HepG2 (cell line): ENCODE measurements around the gene PLEKHN1. TPM values are rescaled to one million over a fixed set of nuclear protein-coding genes. Genes with fewer than 3 reads are reported as not detected.
A peak's percentile ranks its signal among the peaks of the same experiment; 100 is the strongest.

Source experiments
- ERF ChIP-seq: IDR thresholded peaks from 2 replicates; pipeline ENCODE4 v1.6.1; 2018; ENCODE audit warnings: missing biosample characterization, missing genetic modification reagents
- FOSL2 ChIP-seq: sonication (generic); formaldehyde crosslinking; IDR thresholded peaks from 2 replicates; pipeline ENCODE4 v1.4.0; 2020; ENCODE audit warnings: missing genetic modification reagents
- GATAD1 ChIP-seq: IDR thresholded peaks from 2 replicates; pipeline ENCODE4 v1.6.1; 2016; ENCODE audit warnings: missing genetic modification reagents, missing compliant biosample characterization
- KMT2B ChIP-seq: IDR thresholded peaks from 2 replicates; pipeline ENCODE4 v1.6.1; 2016; ENCODE audit warnings: missing genetic modification reagents, missing compliant biosample characterization
- LCORL ChIP-seq, 2 experiments: fragments of 450-650 bp in 1 of 2; sonication (generic) in 1 of 2; formaldehyde crosslinking in 1 of 2; IDR thresholded peaks; 2 replicates each; pipeline versions ENCODE4 v1.5.0 to v1.6.1; 2017 to 2020; ENCODE audit warnings: antibody characterized with exemption in 1 of 2, missing genetic modification reagents in 1 of 2
- MTF1 ChIP-seq: sonication (generic); formaldehyde crosslinking; IDR thresholded peaks from 2 replicates; pipeline ENCODE4 v1.5.0; 2020; ENCODE audit warnings: missing genetic modification reagents
- MYC ChIP-seq: sonication (generic); formaldehyde crosslinking; IDR thresholded peaks from 2 replicates; pipeline ENCODE4 v1.9.0; 2021; ENCODE audit warnings: missing genetic modification reagents, borderline replicate concordance
- PAWR ChIP-seq: sonication (generic); formaldehyde crosslinking; IDR thresholded peaks from 2 replicates; pipeline ENCODE4 v1.4.0; 2020; ENCODE audit warnings: missing genetic modification reagents, mild to moderate bottlenecking, borderline replicate concordance
- PCBP2 ChIP-seq: fragments of 200-400 bp; formaldehyde crosslinking; optimal IDR thresholded peaks from 2 replicates; pipeline ENCODE3; 2018; ENCODE audit warnings: low read length, low read depth; ENCODE audit not compliant: poor library complexity, severe bottlenecking
- PHF20 ChIP-seq: sonication (generic); formaldehyde crosslinking; IDR thresholded peaks from 2 replicates; pipeline ENCODE4 v1.5.0; 2020; ENCODE audit warnings: mild to moderate bottlenecking, missing genetic modification reagents
- TCF7L2 ChIP-seq: IDR thresholded peaks from 2 replicates; pipeline ENCODE4 v1.6.1; 2011; ENCODE audit warnings: mild to moderate bottlenecking, low read depth, low read length, moderate library complexity
- ZFP41 ChIP-seq: sonication (generic); formaldehyde crosslinking; IDR thresholded peaks from 2 replicates; pipeline ENCODE4 v1.4.0; 2020; ENCODE audit warnings: mild to moderate bottlenecking, missing genetic modification reagents, borderline replicate concordance
- ZFY ChIP-seq: sonication (generic); formaldehyde crosslinking; IDR thresholded peaks from 2 replicates; pipeline ENCODE4 v1.4.0; 2020; ENCODE audit warnings: missing genetic modification reagents
- ZNF572 ChIP-seq: sonication (generic); formaldehyde crosslinking; IDR thresholded peaks from 2 replicates; pipeline ENCODE4 v1.5.1; 2020; ENCODE audit warnings: mild to moderate bottlenecking, missing genetic modification reagents
- ZNF724P ChIP-seq: sonication (generic); formaldehyde crosslinking; IDR thresholded peaks from 2 replicates; pipeline ENCODE4 v1.8.0; 2022; ENCODE audit warnings: missing genetic modification reagents, borderline replicate concordance
- polyA plus RNA-seq, 8 experiments: library from polyadenylated mRNA; depleted of rRNA in 3 of 8; stranded (reverse) in 7 of 8; unstranded in 1 of 8; fragments of >200 nt; fragmentation: Illumina TruSeq in 4 of 8; extraction: Trizol in 4 of 8; gene quantifications; 2 replicates each; pipeline versions ENCODE4 v1.2.1 to v1.2.3, GENCODE V29; 2011 to 2016; ENCODE audit warnings: low read depth in 4 of 8, missing spikeins in 1 of 8, mixed read lengths in 1 of 8; ENCODE audit not compliant: insufficient read depth in 1 of 8
- total RNA-seq, 5 experiments: library from RNA; depleted of rRNA; stranded (reverse); fragments of >200 nt; fragmentation: Illumina TruSeq; extraction: Trizol; gene quantifications; 2 replicates each; pipeline ENCODE4 v1.2.3, GENCODE V29; 2016; ENCODE audit warnings: low read depth in 1 of 5
- TF ChIP-seq, protein P1 (sequence below): IDR thresholded peaks from 2 replicates; pipeline ENCODE4 v1.6.1; 2016; ENCODE audit warnings: low read depth
- TF ChIP-seq, protein P2 (sequence below): sonication (generic); formaldehyde crosslinking; IDR thresholded peaks from 2 replicates; pipeline ENCODE4 v1.4.0; 2020; ENCODE audit warnings: mild to moderate bottlenecking, missing genetic modification reagents
- TF ChIP-seq, protein P3 (sequence below): sonication (generic); formaldehyde crosslinking; IDR thresholded peaks from 2 replicates; pipeline ENCODE4 v1.4.0; 2020; ENCODE audit warnings: missing genetic modification reagents, borderline replicate concordance
- TF ChIP-seq, protein P4 (sequence below): IDR thresholded peaks from 2 replicates; pipeline ENCODE4 v1.6.1; 2016; ENCODE audit warnings: low read depth, missing genetic modification reagents, missing compliant biosample characterization
- TF ChIP-seq, protein P5 (sequence below): sonication (generic); formaldehyde crosslinking; IDR thresholded peaks from 2 replicates; pipeline ENCODE4 v1.4.0; 2020; ENCODE audit warnings: mild to moderate bottlenecking, missing genetic modification reagents

The PLEKHN1 gene
- total and polyA plus RNA-seq, 2 of the 13 experiments (the other 11 are each of a cell fraction or from before 2014, with no cell fraction given) = 0.42 to 0.58 TPM

DNA sequence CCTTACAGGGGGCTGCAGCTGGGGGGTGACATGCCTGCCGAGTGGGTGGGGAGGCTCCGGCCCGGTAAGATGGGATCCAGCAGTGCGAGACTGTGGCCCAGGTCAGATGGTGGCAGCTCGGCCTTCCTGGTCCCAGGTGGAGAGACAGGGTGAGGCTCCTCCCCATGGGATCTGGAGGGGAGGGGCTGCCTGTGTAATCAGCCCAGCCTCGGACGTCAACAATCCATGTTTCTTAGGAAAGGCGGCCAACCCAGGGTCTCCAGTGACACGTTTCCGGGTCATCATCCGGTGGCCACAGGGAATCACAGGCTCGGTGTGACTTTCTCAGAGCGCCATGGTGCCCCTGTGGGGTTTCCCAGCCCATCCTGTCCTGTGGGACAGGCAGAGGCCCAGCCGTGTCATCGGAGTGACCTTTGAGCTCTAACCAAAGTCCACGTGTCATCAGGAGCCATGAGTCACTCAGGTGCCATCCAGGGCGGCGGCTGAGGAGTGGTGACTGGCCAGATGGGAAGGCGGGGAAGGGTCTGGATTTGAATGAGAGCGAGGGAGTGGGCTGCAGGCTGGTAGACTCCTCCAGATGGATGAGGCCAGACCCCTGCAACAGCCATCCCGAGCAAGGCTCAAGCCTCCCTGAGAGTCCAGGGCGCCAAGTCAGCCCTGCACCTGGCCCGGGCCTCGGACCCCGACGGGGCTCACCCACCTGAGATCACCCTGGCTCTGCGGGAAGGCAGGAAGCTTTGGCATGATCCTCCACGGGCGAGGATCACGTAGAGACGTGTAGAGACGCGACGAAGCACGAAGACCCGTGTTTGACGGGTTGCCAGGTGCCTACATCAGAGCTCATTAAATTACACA is 40.2 kb downstream of the PLEKHN1 start (continued):
- TF ChIP-seq, protein P1, sequence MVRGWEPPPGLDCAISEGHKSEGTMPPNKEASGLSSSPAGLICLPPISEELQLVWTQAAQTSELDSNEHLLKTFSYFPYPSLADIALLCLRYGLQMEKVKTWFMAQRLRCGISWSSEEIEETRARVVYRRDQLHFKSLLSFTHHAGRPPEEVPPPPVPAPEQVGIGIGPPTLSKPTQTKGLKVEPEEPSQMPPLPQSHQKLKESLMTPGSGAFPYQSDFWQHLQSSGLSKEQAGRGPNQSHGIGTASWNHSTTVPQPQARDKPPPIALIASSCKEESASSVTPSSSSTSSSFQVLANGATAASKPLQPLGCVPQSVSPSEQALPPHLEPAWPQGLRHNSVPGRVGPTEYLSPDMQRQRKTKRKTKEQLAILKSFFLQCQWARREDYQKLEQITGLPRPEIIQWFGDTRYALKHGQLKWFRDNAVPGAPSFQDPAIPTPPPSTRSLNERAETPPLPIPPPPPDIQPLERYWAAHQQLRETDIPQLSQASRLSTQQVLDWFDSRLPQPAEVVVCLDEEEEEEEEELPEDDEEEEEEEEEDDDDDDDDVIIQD (CRISPR knock-in tag) = peak; percentile 54
- TF ChIP-seq, protein P2, sequence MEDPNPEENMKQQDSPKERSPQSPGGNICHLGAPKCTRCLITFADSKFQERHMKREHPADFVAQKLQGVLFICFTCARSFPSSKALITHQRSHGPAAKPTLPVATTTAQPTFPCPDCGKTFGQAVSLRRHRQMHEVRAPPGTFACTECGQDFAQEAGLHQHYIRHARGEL (CRISPR knock-in tag) = no peak
- TF ChIP-seq, protein P3, sequence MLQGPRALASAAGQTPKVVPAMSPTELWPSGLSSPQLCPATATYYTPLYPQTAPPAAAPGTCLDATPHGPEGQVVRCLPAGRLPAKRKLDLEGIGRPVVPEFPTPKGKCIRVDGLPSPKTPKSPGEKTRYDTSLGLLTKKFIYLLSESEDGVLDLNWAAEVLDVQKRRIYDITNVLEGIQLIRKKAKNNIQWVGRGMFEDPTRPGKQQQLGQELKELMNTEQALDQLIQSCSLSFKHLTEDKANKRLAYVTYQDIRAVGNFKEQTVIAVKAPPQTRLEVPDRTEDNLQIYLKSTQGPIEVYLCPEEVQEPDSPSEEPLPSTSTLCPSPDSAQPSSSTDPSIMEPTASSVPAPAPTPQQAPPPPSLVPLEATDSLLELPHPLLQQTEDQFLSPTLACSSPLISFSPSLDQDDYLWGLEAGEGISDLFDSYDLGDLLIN (CRISPR knock-in tag) = 0 out of 2 replicates have a peak, but pooled peaks have one; percentile 61
- TF ChIP-seq GATAD1 = peak; percentile 77
- TF ChIP-seq, protein P4, sequence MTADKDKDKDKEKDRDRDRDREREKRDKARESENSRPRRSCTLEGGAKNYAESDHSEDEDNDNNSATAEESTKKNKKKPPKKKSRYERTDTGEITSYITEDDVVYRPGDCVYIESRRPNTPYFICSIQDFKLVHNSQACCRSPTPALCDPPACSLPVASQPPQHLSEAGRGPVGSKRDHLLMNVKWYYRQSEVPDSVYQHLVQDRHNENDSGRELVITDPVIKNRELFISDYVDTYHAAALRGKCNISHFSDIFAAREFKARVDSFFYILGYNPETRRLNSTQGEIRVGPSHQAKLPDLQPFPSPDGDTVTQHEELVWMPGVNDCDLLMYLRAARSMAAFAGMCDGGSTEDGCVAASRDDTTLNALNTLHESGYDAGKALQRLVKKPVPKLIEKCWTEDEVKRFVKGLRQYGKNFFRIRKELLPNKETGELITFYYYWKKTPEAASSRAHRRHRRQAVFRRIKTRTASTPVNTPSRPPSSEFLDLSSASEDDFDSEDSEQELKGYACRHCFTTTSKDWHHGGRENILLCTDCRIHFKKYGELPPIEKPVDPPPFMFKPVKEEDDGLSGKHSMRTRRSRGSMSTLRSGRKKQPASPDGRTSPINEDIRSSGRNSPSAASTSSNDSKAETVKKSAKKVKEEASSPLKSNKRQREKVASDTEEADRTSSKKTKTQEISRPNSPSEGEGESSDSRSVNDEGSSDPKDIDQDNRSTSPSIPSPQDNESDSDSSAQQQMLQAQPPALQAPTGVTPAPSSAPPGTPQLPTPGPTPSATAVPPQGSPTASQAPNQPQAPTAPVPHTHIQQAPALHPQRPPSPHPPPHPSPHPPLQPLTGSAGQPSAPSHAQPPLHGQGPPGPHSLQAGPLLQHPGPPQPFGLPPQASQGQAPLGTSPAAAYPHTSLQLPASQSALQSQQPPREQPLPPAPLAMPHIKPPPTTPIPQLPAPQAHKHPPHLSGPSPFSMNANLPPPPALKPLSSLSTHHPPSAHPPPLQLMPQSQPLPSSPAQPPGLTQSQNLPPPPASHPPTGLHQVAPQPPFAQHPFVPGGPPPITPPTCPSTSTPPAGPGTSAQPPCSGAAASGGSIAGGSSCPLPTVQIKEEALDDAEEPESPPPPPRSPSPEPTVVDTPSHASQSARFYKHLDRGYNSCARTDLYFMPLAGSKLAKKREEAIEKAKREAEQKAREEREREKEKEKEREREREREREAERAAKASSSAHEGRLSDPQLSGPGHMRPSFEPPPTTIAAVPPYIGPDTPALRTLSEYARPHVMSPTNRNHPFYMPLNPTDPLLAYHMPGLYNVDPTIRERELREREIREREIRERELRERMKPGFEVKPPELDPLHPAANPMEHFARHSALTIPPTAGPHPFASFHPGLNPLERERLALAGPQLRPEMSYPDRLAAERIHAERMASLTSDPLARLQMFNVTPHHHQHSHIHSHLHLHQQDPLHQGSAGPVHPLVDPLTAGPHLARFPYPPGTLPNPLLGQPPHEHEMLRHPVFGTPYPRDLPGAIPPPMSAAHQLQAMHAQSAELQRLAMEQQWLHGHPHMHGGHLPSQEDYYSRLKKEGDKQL (CRISPR knock-in tag) = peak; percentile 56; the same call in 1 of the 2 replicates
- TF ChIP-seq LCORL (IDR thresholded peaks at IDR 0.05) = no peak
- TF ChIP-seq LCORL (CRISPR knock-in tag; IDR thresholded peaks at IDR 0.05) = peak; percentile 99
- TF ChIP-seq PCBP2 = no peak
- no peak for TF ChIP-seq TCF7L2
- peak; percentile 69; the same call in 1 of the 2 replicates for TF ChIP-seq KMT2B (CRISPR knock-in tag)
- TF ChIP-seq, protein P5, sequence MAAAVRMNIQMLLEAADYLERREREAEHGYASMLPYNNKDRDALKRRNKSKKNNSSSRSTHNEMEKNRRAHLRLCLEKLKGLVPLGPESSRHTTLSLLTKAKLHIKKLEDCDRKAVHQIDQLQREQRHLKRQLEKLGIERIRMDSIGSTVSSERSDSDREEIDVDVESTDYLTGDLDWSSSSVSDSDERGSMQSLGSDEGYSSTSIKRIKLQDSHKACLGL (CRISPR knock-in tag) = 0 out of 2 replicates have a peak, but pooled peaks have one; percentile 14
- peak; percentile 99 for TF ChIP-seq FOSL2 (CRISPR knock-in tag)
- TF ChIP-seq ZNF724P (CRISPR knock-in tag) = peak; percentile 84; the same call in 1 of the 2 replicates
- TF ChIP-seq PHF20 (CRISPR knock-in tag) = peak; percentile 71; the same call in 1 of the 2 replicates
- peak; percentile 80 for TF ChIP-seq ZFY (CRISPR knock-in tag)
- peak; percentile 80 for TF ChIP-seq ERF
- TF ChIP-seq MYC = peak; percentile 97
- TF ChIP-seq MTF1 (CRISPR knock-in tag) = no peak
- peak; percentile 36; the same call in 1 of the 2 replicates for TF ChIP-seq ZFP41 (CRISPR knock-in tag)
- 0 out of 2 replicates have a peak, but pooled peaks have one; percentile 38 for TF ChIP-seq ZNF572 (CRISPR knock-in tag)
- TF ChIP-seq PAWR (CRISPR knock-in tag) = 0 out of 2 replicates have a peak, but pooled peaks have one; percentile 74
